Stimulated activated CD8-positive, alpha-beta memory T cell treated with anti-CD3 and anti-CD28 coated beads, Interleukin-12 subunit alpha, Interleukin-12 subunit beta, amount 100 ng/mL, for 1 hour (primary cell): Measurements from ENCODE around the gene GPBP1.
A peak's percentile ranks its signal among the peaks of the same experiment; 100 is the strongest.
"Not testable (repeated sequence)": the region's sequence is repeated elsewhere in the genome, so short reads cannot be mapped to it uniquely, and the experiment has no call there.

ENCODE experiments used
- DNase-seq: peaks from one replicate; pipeline ENCODE4 v3.0.0-alpha.2; 2020; ENCODE audit warnings: low read depth

The GPBP1 gene

GRCh38 chr5:57291894-57292293 is 118.0 kb downstream of the GPBP1 start:
- DNase-seq: no peak

- DNase-seq: no peak
These were observed 118.5 kb downstream of the GPBP1 start for GRCh38 chr5:57292336-57292735.

- peak; percentile 82 for DNase-seq
These were observed 124.6 kb downstream of the GPBP1 start for GRCh38 chr5:57298295-57298984.

GRCh38 chr5:57298985-57299491 is 125.2 kb downstream of the GPBP1 start:
- no peak for DNase-seq

GRCh38 chr5:57299986-57300385 is 126.1 kb downstream of the GPBP1 start:
- no peak for DNase-seq

- DNase-seq: peak; percentile 17
These were observed 128.3 kb downstream of the GPBP1 start for GRCh38 chr5:57302164-57302563.

GRCh38 chr5:57302643-57303042 is 128.8 kb downstream of the GPBP1 start:
- DNase-seq: no peak

- no peak for DNase-seq
These were observed 130.1 kb downstream of the GPBP1 start for GRCh38 chr5:57303985-57304384.

GRCh38 chr5:57304931-57305330 is 131.1 kb downstream of the GPBP1 start:
- no peak for DNase-seq

- DNase-seq: no peak
These were observed 132.5 kb downstream of the GPBP1 start for GRCh38 chr5:57306359-57306758.

GRCh38 chr5:57307516-57307915 is 133.7 kb downstream of the GPBP1 start:
- no peak for DNase-seq

GRCh38 chr5:57309022-57309421 is 135.2 kb downstream of the GPBP1 start:
- DNase-seq: not testable (repeated sequence)

GRCh38 chr5:57311251-57311650 is 137.4 kb downstream of the GPBP1 start:
- DNase-seq: no peak

- no peak for DNase-seq
These were observed 138.3 kb downstream of the GPBP1 start for GRCh38 chr5:57311921-57312735.

GRCh38 chr5:57313716-57314115 is 139.9 kb downstream of the GPBP1 start:
- no peak for DNase-seq
